ENCODE data around the gene CEBPB.
A peak's percentile ranks its signal among the peaks of the same experiment; 100 is the strongest.
"Not testable (repeated sequence)": the region's sequence is repeated elsewhere in the genome, so short reads cannot be mapped to it uniquely, and the experiment has no call there.

CEBPB gene

GRCh38 chr20:50170549-50171220 is 19.9 kb upstream of the CEBPB start:
- no peak for DNase-seq

- no peak for DNase-seq
Observed at GRCh38 chr20:50172347-50173013, 18.1 kb upstream of the CEBPB start.

GRCh38 chr20:50174456-50174855 is 16.2 kb upstream of the CEBPB start:
- DNase-seq: no peak

- no peak for DNase-seq
Observed at GRCh38 chr20:50175938-50176933, 14.4 kb upstream of the CEBPB start.

GRCh38 chr20:50178672-50179071 is 12.0 kb upstream of the CEBPB start:
- not testable (repeated sequence) for DNase-seq

GRCh38 chr20:50181344-50181743 is 9.3 kb upstream of the CEBPB start:
- DNase-seq: no peak

- no peak for DNase-seq
Observed at GRCh38 chr20:50182346-50182745, 8.3 kb upstream of the CEBPB start.

- DNase-seq: no peak
Observed at GRCh38 chr20:50185426-50185825, 5.2 kb upstream of the CEBPB start.

- peak; percentile 66 to 92 (median 72) for DNase-seq
Observed at GRCh38 chr20:50186151-50186885, 4.3 kb upstream of the CEBPB start.

GRCh38 chr20:50186987-50187402 is 3.6 kb upstream of the CEBPB start:
- DNase-seq: no peak

GRCh38 chr20:50187403-50188051 is 3.1 kb upstream of the CEBPB start:
- DNase-seq: no peak

- no peak for DNase-seq
Observed at GRCh38 chr20:50188287-50188688, 2.3 kb upstream of the CEBPB start.

GRCh38 chr20:50188879-50189680 is 1.6 kb upstream of the CEBPB start:
- no peak for DNase-seq

- DNase-seq: peak in 4 of 5 donors; percentile 26 to 29 (median 28)
Observed at GRCh38 chr20:50189681-50190250, 864 bp upstream of the CEBPB start.

GRCh38 chr20:50191065-50191543 is 474 bp downstream of the CEBPB start:
- peak; percentile 28 to 75 (median 41) for DNase-seq

- DNase-seq: peak in 4 of 5 donors; percentile 39 to 70 (median 49)
Observed at GRCh38 chr20:50191544-50192363, 1.1 kb downstream of the CEBPB start.

- DNase-seq: peak; percentile 44 to 91 (median 68)
Observed at GRCh38 chr20:50192364-50193198, 2.0 kb downstream of the CEBPB start.

- DNase-seq: peak in 1 of 5 donors; percentile 26
Observed at GRCh38 chr20:50193199-50193835, 2.7 kb downstream of the CEBPB start.
